Parathyroid adenoma (tissue), 2 donors: Measurements from ENCODE around the gene FOXD2.

ENCODE experiments used
- H2AFZ ChIP-seq: fragments of 300-600 bp; sonication (generic); one replicate; pipeline ENCODE4 v1.7.0; 2017; ENCODE audit warnings: antibody characterized with exemption, mild to moderate bottlenecking
- H3K27ac ChIP-seq: fragments of 300-600 bp; sonication (generic); one replicate; pipeline ENCODE4 v1.7.0; 2017
- H3K27me3 ChIP-seq: fragments of 300-600 bp; sonication (generic); one replicate; pipeline ENCODE4 v1.7.0; 2017; ENCODE audit warnings: low read length; ENCODE audit not compliant: control insufficient read depth, insufficient read depth
- H3K36me3 ChIP-seq: fragments of 300-600 bp; sonication (generic); one replicate; pipeline ENCODE4 v1.7.0; 2017; ENCODE audit warnings: low read length; ENCODE audit not compliant: control insufficient read depth, insufficient read depth
- H3K4me1 ChIP-seq: fragments of 300-600 bp; sonication (generic); one replicate; pipeline ENCODE4 v1.7.0; 2017; ENCODE audit warnings: control low read depth
- H3K4me2 ChIP-seq: fragments of 300-600 bp; sonication (generic); one replicate; pipeline ENCODE4 v1.7.0; 2017; ENCODE audit warnings: low read length
- H3K4me3 ChIP-seq: fragments of 300-600 bp; sonication (generic); one replicate; pipeline ENCODE4 v1.7.0; 2017; ENCODE audit warnings: low read depth, low read length
- H3K79me2 ChIP-seq: fragments of 300-600 bp; sonication (generic); one replicate; pipeline ENCODE4 v1.7.0; 2017; ENCODE audit warnings: control low read depth
- H3K9ac ChIP-seq: fragments of 300-600 bp; sonication (generic); one replicate; pipeline ENCODE4 v1.7.0; 2017; ENCODE audit warnings: mild to moderate bottlenecking
- H3K9me3 ChIP-seq: fragments of 300-600 bp; sonication (generic); one replicate; pipeline ENCODE4 v1.7.0; 2017; ENCODE audit warnings: low read length; ENCODE audit not compliant: control insufficient read depth
- CTCF ChIP-seq: fragments of 300-600 bp; sonication (generic); IDR thresholded peaks from one replicate; pipeline ENCODE4 v1.7.0; 2017; ENCODE audit warnings: antibody characterized with exemption, mild to moderate bottlenecking
- donor health status: primary hyperparathyroidism.

Gene FOXD2

GRCh38 chr1:47444562-47445465 is 7.0 kb downstream of the FOXD2 start:
- H3K4me2 ChIP-seq = no peak overlapping the region
- H3K79me2 ChIP-seq = no peaks in the 10 kb centered on the region
- peaks cover 37% of the 10 kb centered on the region for H3K27me3 ChIP-seq
- no peaks in the 10 kb centered on the region for H3K4me1 ChIP-seq
- H3K36me3 ChIP-seq = no peaks in the 10 kb centered on the region
- no peak for TF ChIP-seq CTCF
- no peak overlapping the region for H3K4me3 ChIP-seq
- H3K27ac ChIP-seq = no peak overlapping the region
- no peaks in the 10 kb centered on the region for H3K9me3 ChIP-seq
- no peak overlapping the region for H3K9ac ChIP-seq
- no peak overlapping the region for H2AFZ ChIP-seq

GRCh38 chr1:47445823-47446550 is 8.1 kb downstream of the FOXD2 start:
- no peaks in the 10 kb centered on the region for H3K79me2 ChIP-seq
- no peak overlapping the region for H3K9ac ChIP-seq
- no peaks in the 10 kb centered on the region for H3K36me3 ChIP-seq
- H3K4me2 ChIP-seq = no peak overlapping the region
- H3K4me1 ChIP-seq = no peaks in the 10 kb centered on the region
- H2AFZ ChIP-seq = no peak overlapping the region
- no peak overlapping the region for H3K4me3 ChIP-seq
- no peaks in the 10 kb centered on the region for H3K9me3 ChIP-seq
- peaks cover 38% of the 10 kb centered on the region for H3K27me3 ChIP-seq
- no peak for TF ChIP-seq CTCF
- no peak overlapping the region for H3K27ac ChIP-seq

- Histone ChIP-seq H3K4me2 (no peak overlapping the region), H3K4me1 (no peaks in the 10 kb centered on the region), H3K27me3 (peaks cover 38% of the 10 kb centered on the region), H3K9ac (no peak overlapping the region), H3K27ac (no peak overlapping the region), H3K79me2 (no peaks in the 10 kb centered on the region), H3K4me3 (no peak overlapping the region), H2AFZ (no peak overlapping the region), H3K9me3 (no peaks in the 10 kb centered on the region), H3K36me3 (no peaks in the 10 kb centered on the region)
- no peak for TF ChIP-seq CTCF
Measured at GRCh38 chr1:47448462-47449222, 10.8 kb downstream of the FOXD2 start.

GRCh38 chr1:47449822-47450552 is 12.1 kb downstream of the FOXD2 start:
- Histone ChIP-seq H3K9me3 (no peaks in the 10 kb centered on the region), H3K4me2 (no peak overlapping the region), H3K27me3 (peaks cover 26% of the 10 kb centered on the region), H3K9ac (no peak overlapping the region), H3K27ac (no peak overlapping the region), H2AFZ (no peak overlapping the region), H3K4me3 (no peak overlapping the region), H3K79me2 (no peaks in the 10 kb centered on the region), H3K4me1 (no peaks in the 10 kb centered on the region), H3K36me3 (no peaks in the 10 kb centered on the region)
- TF ChIP-seq CTCF = no peak
